ENCODE results near the gene HBA2.
"Not testable (repeated sequence)": the region's sequence is repeated elsewhere in the genome, so short reads cannot be mapped to it uniquely, and the experiment has no call there.

HBA2 gene

DNA sequence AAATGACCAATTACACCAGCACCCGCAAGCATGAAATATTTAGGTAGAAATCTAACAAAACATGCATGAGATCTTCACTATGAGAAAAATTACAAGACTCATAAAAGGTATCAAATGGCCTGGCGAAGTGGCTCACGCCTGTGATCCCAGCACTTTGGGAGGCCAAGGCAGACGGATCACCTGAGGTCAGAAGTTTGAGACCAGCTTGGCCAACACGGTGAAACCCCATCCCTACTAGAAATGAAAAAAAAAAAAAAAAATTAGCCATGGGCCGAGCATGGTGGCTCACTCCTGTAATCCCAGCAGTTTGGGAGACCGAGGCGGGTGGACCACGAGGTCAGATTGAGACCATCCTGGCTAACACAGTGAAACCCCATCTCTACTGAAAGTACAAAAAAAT, 31.4 kb downstream of the HBA2 start:
- DNase-seq = not testable (repeated sequence)

- not testable (repeated sequence) for DNase-seq
Observed at GRCh38 chr16:209359-209758, 36.7 kb downstream of the HBA2 start.

DNA sequence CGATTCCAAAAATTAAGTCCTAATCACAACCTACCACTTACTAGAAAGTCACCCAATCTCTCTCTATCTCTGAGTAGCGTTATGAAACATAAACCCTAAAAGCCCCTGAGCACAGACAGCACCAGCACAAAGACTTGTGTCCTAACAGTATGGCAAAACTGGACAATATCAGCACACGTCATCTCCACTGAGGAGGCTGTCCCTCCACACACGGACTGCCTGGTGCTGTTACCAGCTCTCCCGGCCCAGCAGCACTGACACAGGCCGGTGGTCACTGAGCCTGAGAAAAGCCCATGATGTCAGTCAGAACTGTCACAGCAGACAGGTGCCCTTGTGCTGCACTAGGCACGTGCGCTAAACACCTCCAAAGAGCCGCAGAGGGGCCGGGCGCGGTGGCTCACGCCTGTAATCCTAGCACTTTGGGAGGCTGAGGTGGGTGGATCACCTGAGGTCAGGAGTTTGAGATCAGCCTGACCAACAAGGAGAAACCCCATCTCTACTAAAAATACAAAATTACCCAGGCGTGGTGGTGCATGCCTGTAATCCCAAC, 39.0 kb downstream of the HBA2 start:
- not testable (repeated sequence) for DNase-seq

- no peak for DNase-seq
Observed at GRCh38 chr16:212999-213398, 40.3 kb downstream of the HBA2 start.

DNA sequence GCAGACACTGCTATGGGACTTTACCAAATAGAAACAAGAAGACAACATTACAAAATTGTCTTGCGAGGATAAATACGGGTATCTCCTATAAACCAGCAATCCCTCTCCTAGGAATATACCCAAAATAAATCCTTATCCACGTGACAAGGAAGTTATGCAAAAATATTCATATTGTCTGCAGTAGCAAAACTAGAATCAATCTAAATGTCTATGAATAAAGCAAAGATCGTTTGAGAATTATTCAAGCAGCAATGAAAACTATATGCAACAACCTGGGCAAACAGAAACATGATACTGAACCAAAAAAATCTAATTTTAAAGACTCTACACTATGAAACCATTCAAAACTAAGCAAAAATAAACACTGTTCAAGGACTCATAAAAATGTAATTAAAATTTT, 47.3 kb downstream of the HBA2 start:
- no peak for DNase-seq

All from activated CD4-positive, alpha-beta T cell treated with anti-CD3 and anti-CD28 coated beads, Interleukin-10, Interleukin-2, amounts not matched to agents 100 ng/mL and 50 ng/mL, durations not matched to agents 16 hours and 8 hours (primary cell).